Natural killer cell (primary cell): ENCODE data around the gene LUZP1. TPM values are rescaled to one million over a fixed set of nuclear protein-coding genes. Genes with fewer than 3 reads are reported as not detected.

Experiments used
- ATAC-seq, 3 donors: fragments of 150-1000 bp in 2 of 3; fragments of 200-7000 bp in 1 of 3; cut with Tn5 transposase; 1 replicate in 1 of 3; 2 replicates in 2 of 3; pipeline ENCODE4 v1.10.0; 2021; ENCODE audit warnings: mild to moderate bottlenecking in 2 of 3, moderate library complexity in 2 of 3
- DNase-seq, 2 donors: peaks; one replicate each; pipeline versions ENCODE4 v3.0.0 to v3.0.0-alpha.2; 2013 to 2021; ENCODE audit warnings: mixed read lengths in 1 of 2
- H3K27ac ChIP-seq: one replicate; pipeline ENCODE4 v1.5.1; 2013; ENCODE audit warnings: mild to moderate bottlenecking, low read length
- H3K27me3 ChIP-seq: one replicate; pipeline ENCODE4 v1.6.1; 2013; ENCODE audit warnings: low read length; ENCODE audit not compliant: control insufficient read depth, insufficient read depth
- H3K36me3 ChIP-seq: one replicate; pipeline ENCODE4 v1.6.1; 2013; ENCODE audit warnings: low read length; ENCODE audit not compliant: control insufficient read depth, insufficient read depth
- H3K4me1 ChIP-seq: one replicate; pipeline ENCODE4 v1.6.1; 2013; ENCODE audit warnings: low read length; ENCODE audit not compliant: control insufficient read depth, insufficient read depth
- H3K4me3 ChIP-seq: one replicate; pipeline ENCODE4 v1.5.1; 2013; ENCODE audit warnings: low read length
- H3K9me3 ChIP-seq: one replicate; pipeline ENCODE4 v1.6.1; 2013; ENCODE audit warnings: low read length; ENCODE audit not compliant: control insufficient read depth, insufficient read depth
- H3K27ac Mint-ChIP-seq, 2 donors: one replicate each; pipeline ENCODE4 v1.8.0; 2022; ENCODE audit warnings: mild to moderate bottlenecking in 2 of 2, mixed read lengths in 2 of 2, moderate library complexity in 1 of 2
- H3K27me3 Mint-ChIP-seq, 2 donors: one replicate each; pipeline ENCODE4 v1.8.0; 2022; ENCODE audit warnings: low read depth in 2 of 2, mixed read lengths in 2 of 2
- H3K36me3 Mint-ChIP-seq: one replicate; pipeline ENCODE4 v1.8.0; 2022; ENCODE audit warnings: mixed read lengths
- H3K4me1 Mint-ChIP-seq, 2 donors: one replicate each; pipeline ENCODE4 v1.8.0; 2022; ENCODE audit warnings: mixed read lengths in 2 of 2
- H3K4me3 Mint-ChIP-seq: one replicate; pipeline ENCODE4 v1.8.0; 2022; ENCODE audit warnings: mild to moderate bottlenecking, moderate library complexity, mixed read lengths
- H3K9me3 Mint-ChIP-seq, 2 donors: one replicate each; pipeline ENCODE4 v1.8.0; 2022; ENCODE audit warnings: mixed read lengths in 2 of 2
- WGBS: methylation state at CpG from one replicate; pipeline ENCODE4 v1.1.7; 2013; ENCODE audit warnings: missing lambda C conversion rate; ENCODE audit not compliant: insufficient coverage; 5-methylcytosine and 5-hydroxymethylcytosine counted together
- intact Hi-C: fragments of 100-400 bp; cut with micrococcal nuclease; formaldehyde crosslinking; loops from one replicate; pipeline ENCODE4 v1.14.2; 2022
- total RNA-seq, 4 donors: library from RNA; stranded (reverse); fragments of 120-200 nt in 1 of 4; gene quantifications; one replicate each; pipeline versions ENCODE4 v1.2.3 to v1.2.4, GENCODE V29; 2013 to 2022
- TF ChIP-seq, protein P1 (sequence below): fragments of 200-600 bp; IDR thresholded peaks from one replicate; pipeline ENCODE4 v1.8.0; 2022; ENCODE audit warnings: antibody characterized with exemption

Gene LUZP1
- total RNA-seq, 3 donors from 2014 or later (not counting 1 experiment from before 2014, with no cell fraction given): 37.0 to 49.4 (median 39.6) TPM

- Mint-ChIP-seq H3K27me3 (no peaks in the 10 kb centered on the region), H3K9me3 (no peaks in the 10 kb centered on the region), H3K27ac (peak overlapping the region; percentile 87 to 94), H3K36me3 (no peaks in the 10 kb centered on the region), H3K4me3 (peak overlapping the region; percentile 52), H3K4me1 (peaks cover 60 to 65% of the 10 kb centered on the region in 2 donors)
- no peaks in the 10 kb centered on the region for H3K9me3 ChIP-seq
- no peak overlapping the region for H3K4me3 ChIP-seq
- no peaks in the 10 kb centered on the region for H3K36me3 ChIP-seq
- intact Hi-C loops: loop anchor here (1.0 kb wide), 3 partner anchors 10 to 68 kb away; partner anchors contain the start of gene LUZP1
- TF ChIP-seq, protein P1, sequence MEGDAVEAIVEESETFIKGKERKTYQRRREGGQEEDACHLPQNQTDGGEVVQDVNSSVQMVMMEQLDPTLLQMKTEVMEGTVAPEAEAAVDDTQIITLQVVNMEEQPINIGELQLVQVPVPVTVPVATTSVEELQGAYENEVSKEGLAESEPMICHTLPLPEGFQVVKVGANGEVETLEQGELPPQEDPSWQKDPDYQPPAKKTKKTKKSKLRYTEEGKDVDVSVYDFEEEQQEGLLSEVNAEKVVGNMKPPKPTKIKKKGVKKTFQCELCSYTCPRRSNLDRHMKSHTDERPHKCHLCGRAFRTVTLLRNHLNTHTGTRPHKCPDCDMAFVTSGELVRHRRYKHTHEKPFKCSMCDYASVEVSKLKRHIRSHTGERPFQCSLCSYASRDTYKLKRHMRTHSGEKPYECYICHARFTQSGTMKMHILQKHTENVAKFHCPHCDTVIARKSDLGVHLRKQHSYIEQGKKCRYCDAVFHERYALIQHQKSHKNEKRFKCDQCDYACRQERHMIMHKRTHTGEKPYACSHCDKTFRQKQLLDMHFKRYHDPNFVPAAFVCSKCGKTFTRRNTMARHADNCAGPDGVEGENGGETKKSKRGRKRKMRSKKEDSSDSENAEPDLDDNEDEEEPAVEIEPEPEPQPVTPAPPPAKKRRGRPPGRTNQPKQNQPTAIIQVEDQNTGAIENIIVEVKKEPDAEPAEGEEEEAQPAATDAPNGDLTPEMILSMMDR: no peak
- no peaks in the 10 kb centered on the region for H3K27me3 ChIP-seq
- peak overlapping the region; percentile 70 for H3K27ac ChIP-seq
- ATAC-seq: peak; percentile 58 to 80 (median 76)
- H3K4me1 ChIP-seq: peaks cover 32% of the 10 kb centered on the region
- WGBS: 68% methylated on average over 2 of the region's 3 CpGs
- peak; percentile 54 to 69 for DNase-seq
These were observed 68.4 kb downstream of the LUZP1 start for GRCh38 chr1:23100074-23100748.

- no peaks in the 10 kb centered on the region for H3K27me3 Mint-ChIP-seq
- no peaks in the 10 kb centered on the region for H3K9me3 Mint-ChIP-seq
- H3K36me3 ChIP-seq: no peaks in the 10 kb centered on the region
- intact Hi-C loops: loop anchor here (10.0 kb wide), 1 partner anchor 186 kb away; no protein-coding TSS in a partner anchor
- H3K4me1 Mint-ChIP-seq: peaks cover 50 to 55% of the 10 kb centered on the region in 2 donors
- H3K27ac ChIP-seq: no peak overlapping the region
- no CpG with 5 or more reads among the region's 1 CpG for WGBS
- peaks cover 28% of the 10 kb centered on the region for H3K4me1 ChIP-seq
- H3K4me3 ChIP-seq: no peak overlapping the region
- peak overlapping the region; percentile 57 to 76 for H3K27ac Mint-ChIP-seq
- TF ChIP-seq, protein P1: no peak
- DNase-seq (no peak), ATAC-seq (no peak)
- no peaks in the 10 kb centered on the region for H3K27me3 ChIP-seq
- no peaks in the 10 kb centered on the region for H3K36me3 Mint-ChIP-seq
- peak overlapping the region; percentile 54 for H3K4me3 Mint-ChIP-seq
- H3K9me3 ChIP-seq: no peaks in the 10 kb centered on the region
These were observed 69.5 kb downstream of the LUZP1 start for GRCh38 chr1:23099171-23099536.

DNA sequence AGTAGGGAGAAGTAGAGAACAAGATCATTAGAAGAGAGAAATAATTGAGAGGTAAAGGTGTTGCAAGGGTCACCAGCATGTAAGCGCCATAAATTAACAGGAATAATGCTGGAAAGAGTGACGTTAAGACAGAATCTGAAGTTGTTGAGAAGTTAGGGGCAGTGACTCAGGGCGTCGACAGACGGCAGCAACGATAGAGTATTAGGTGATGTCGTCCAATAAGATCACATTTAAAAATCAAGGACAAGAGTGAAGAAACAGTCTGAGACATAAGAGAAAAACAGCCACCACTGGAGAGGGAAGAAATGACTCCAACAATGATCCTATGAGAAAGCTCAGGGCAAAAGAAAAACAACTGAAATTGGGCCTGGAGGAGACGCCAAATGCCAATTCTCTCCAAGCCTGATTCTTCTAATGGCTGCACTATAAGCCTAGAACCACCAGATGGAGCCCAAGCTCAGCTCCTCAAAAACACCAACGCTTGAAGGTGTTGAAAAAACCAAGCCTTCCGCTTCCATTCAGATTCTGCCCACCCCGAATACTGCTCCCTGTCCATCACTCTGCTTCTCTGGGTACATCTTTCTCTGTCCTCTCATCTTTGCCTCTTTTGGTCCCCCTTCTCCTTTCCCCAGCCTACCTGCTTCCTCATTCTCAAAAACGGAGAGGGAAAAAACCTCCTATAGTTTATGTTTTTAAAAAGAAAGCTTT, 70.0 kb downstream of the LUZP1 start:
- H3K4me3 ChIP-seq: no peak overlapping the region
- DNase-seq (peak; percentile 53 to 87), ATAC-seq (peak; percentile 46 to 67 (median 48))
- 57% methylated on average over 11 of the region's 12 CpGs for WGBS
- H3K4me3 Mint-ChIP-seq: peak overlapping the region; percentile 54
- H3K9me3 ChIP-seq: no peaks in the 10 kb centered on the region
- H3K36me3 Mint-ChIP-seq: peaks cover 3% of the 10 kb centered on the region
- peak overlapping the region; percentile 57 to 76 for H3K27ac Mint-ChIP-seq
- peaks cover 24% of the 10 kb centered on the region for H3K4me1 ChIP-seq
- no peaks in the 10 kb centered on the region for H3K27me3 Mint-ChIP-seq
- no peak overlapping the region for H3K27ac ChIP-seq
- peaks cover 46 to 52% of the 10 kb centered on the region in 2 donors for H3K4me1 Mint-ChIP-seq
- TF ChIP-seq, protein P1: peak; percentile 93
- H3K27me3 ChIP-seq: no peaks in the 10 kb centered on the region
- intact Hi-C loops: loop anchor here (1.0 to 10.0 kb wide), 3 partner anchors 81 to 186 kb away; no protein-coding TSS in a partner anchor
- H3K36me3 ChIP-seq: peaks cover 2% of the 10 kb centered on the region
- H3K9me3 Mint-ChIP-seq: no peaks in the 10 kb centered on the region
